Peyer's patch (tissue), 4 donors: ENCODE measurements around the gene PSMG4. TPM values are rescaled to one million over a fixed set of nuclear protein-coding genes. Genes with fewer than 3 reads are reported as not detected.

Experiments used
- DNase-seq, 3 donors: peaks; one replicate each; pipeline ENCODE4 v3.0.0-alpha.2; 2017 to 2019
- H3K27ac ChIP-seq, 4 donors: fragments of 200-600 bp; sonication (generic); one replicate each; pipeline ENCODE4 v1.5.1; 2016 to 2019
- H3K27me3 ChIP-seq, 2 donors: fragments of 200-600 bp; sonication (generic); one replicate each; pipeline ENCODE4 v1.5.1; 2019
- H3K36me3 ChIP-seq, 3 donors: fragments of 200-600 bp; sonication (generic); one replicate each; pipeline ENCODE4 v1.5.1; 2016 to 2019
- H3K4me1 ChIP-seq, 4 donors: fragments of 200-600 bp; sonication (generic); one replicate each; pipeline ENCODE4 v1.5.1; 2016 to 2019
- H3K4me3 ChIP-seq, 4 donors: fragments of 200-600 bp; sonication (generic); 1 replicate in 3 of 4; 2 replicates in 1 of 4; pipeline ENCODE4 v1.5.1; 2016 to 2019; ENCODE audit warnings: mild to moderate bottlenecking in 1 of 4
- H3K9me3 ChIP-seq, 4 donors: fragments of 200-600 bp; sonication (generic); one replicate each; pipeline ENCODE4 v1.5.1; 2016 to 2019; ENCODE audit warnings: mild to moderate bottlenecking in 1 of 4
- POLR2A ChIP-seq, 2 donors: fragments of 450-650 bp; IDR thresholded peaks; one replicate each; pipeline ENCODE4 v1.5.1; 2017; ENCODE audit warnings: antibody characterized with exemption in 2 of 2, mild to moderate bottlenecking in 2 of 2, moderate library complexity in 2 of 2
- total RNA-seq, 4 donors: library from RNA; depleted of rRNA; stranded (reverse); fragments of >200 nt; gene quantifications; one replicate each; pipeline ENCODE4 v1.1.0, GENCODE V29; 2016
- TF ChIP-seq, protein P1 (sequence below), 6 experiments: fragments of 450-650 bp in 4 of 6; fragments of 200-600 bp in 2 of 6; sonication (generic) in 1 of 6; IDR thresholded peaks; one replicate each; pipeline ENCODE4 v1.5.1; 2017 to 2019; ENCODE audit warnings: antibody characterized with exemption in 6 of 6, mild to moderate bottlenecking in 3 of 6, moderate library complexity in 1 of 6

PSMG4 gene
- total RNA-seq, 4 donors from 2014 or later: 6.6 to 16.8 (median 15.9) TPM

DNA sequence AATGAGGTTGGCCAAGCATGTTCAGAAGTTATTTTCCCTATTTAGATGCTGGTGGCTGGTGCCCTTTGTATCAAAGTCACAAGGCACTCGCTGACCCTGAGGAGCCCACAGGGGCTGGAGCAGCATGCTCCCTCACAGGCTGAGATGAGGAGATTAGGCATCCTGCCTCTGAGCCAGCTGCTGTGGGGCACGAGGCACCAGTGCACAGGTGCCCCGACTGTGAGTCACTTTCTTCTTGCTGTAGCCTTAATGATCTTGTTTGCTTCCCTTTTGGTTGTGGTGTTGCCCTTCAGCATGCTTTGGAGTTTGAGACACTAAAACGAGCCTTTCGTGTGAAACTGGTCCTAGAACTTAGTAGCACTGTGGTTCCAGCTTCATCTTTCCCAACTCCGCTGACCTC, 4.3 kb downstream of the PSMG4 start:
- TF ChIP-seq, protein P1, sequence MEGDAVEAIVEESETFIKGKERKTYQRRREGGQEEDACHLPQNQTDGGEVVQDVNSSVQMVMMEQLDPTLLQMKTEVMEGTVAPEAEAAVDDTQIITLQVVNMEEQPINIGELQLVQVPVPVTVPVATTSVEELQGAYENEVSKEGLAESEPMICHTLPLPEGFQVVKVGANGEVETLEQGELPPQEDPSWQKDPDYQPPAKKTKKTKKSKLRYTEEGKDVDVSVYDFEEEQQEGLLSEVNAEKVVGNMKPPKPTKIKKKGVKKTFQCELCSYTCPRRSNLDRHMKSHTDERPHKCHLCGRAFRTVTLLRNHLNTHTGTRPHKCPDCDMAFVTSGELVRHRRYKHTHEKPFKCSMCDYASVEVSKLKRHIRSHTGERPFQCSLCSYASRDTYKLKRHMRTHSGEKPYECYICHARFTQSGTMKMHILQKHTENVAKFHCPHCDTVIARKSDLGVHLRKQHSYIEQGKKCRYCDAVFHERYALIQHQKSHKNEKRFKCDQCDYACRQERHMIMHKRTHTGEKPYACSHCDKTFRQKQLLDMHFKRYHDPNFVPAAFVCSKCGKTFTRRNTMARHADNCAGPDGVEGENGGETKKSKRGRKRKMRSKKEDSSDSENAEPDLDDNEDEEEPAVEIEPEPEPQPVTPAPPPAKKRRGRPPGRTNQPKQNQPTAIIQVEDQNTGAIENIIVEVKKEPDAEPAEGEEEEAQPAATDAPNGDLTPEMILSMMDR (IDR thresholded peaks at IDR 0.05): no peak
- TF ChIP-seq POLR2A (IDR thresholded peaks at IDR 0.05): no peak
- no peak for DNase-seq
- peaks cover 0 to 25% (median 6%) of the 10 kb centered on the region in 4 donors for H3K4me1 ChIP-seq
- no peak overlapping the region for H3K27ac ChIP-seq
- H3K4me3 ChIP-seq: no peak overlapping the region
- peaks cover 0 to 13% (median 0%) of the 10 kb centered on the region in 3 donors for H3K36me3 ChIP-seq
- no peaks in the 10 kb centered on the region for H3K9me3 ChIP-seq
- no peaks in the 10 kb centered on the region for H3K27me3 ChIP-seq

DNA sequence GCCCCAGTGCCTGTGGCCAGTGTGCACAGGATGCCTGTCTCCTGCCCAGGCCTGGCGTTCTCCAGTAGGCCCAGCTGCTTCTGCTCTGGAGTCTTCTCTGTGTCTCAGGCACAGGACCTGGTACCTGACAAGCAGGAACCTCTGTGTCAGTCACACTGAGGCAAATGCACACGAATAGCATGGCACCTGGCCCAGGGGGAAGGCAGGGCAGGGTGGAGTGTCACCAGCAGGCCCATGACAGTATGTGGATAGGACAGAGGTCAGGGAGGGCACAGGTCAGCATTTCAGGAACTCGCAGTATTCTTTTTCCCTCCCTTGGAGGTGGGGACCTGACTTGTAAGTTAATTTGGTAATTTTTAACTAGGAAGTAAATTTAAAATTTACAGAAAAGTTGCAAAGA, 5.6 kb downstream of the PSMG4 start:
- peaks cover 0 to 24% (median 0%) of the 10 kb centered on the region in 3 donors for H3K36me3 ChIP-seq
- TF ChIP-seq, protein P1 (IDR thresholded peaks at IDR 0.05): no peak
- TF ChIP-seq POLR2A (IDR thresholded peaks at IDR 0.05): no peak
- no peak overlapping the region for H3K27ac ChIP-seq
- H3K27me3 ChIP-seq: no peaks in the 10 kb centered on the region
- no peak overlapping the region for H3K4me3 ChIP-seq
- H3K9me3 ChIP-seq: no peaks in the 10 kb centered on the region
- H3K4me1 ChIP-seq: peaks cover 0 to 25% (median 6%) of the 10 kb centered on the region in 4 donors
- peak in 1 of 3 donors; percentile 46 for DNase-seq

DNA sequence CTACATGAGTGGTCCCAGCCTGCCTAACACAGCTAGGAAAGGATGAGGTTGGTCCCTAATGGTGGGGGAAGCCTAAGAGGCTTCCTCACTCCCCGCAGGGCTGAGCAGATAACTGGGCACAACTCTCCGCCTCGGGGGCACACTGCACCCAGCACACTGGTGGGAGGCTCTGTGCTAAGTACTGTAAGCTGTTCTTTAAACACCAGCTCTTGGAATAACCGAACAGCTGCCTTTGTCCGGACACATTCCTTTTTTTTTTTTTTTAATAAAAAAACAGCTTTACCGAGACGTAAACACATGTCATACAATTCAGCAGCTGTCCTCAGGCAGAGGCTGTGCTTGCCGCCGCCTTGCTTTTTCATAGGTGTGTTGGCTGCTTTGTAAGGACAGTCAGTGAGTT, 6.9 kb downstream of the PSMG4 start:
- Histone ChIP-seq H3K27ac (no peak overlapping the region), H3K4me3 (no peak overlapping the region), H3K27me3 (no peaks in the 10 kb centered on the region), H3K9me3 (no peaks in the 10 kb centered on the region), H3K4me1 (peaks cover 0 to 13% (median under 1%) of the 10 kb centered on the region in 4 donors), H3K36me3 (peaks cover 0 to 34% (median 0%) of the 10 kb centered on the region in 3 donors)
- peak in 1 of 3 donors; percentile 40 for DNase-seq
- no peak for TF ChIP-seq POLR2A (IDR thresholded peaks at IDR 0.05)
- TF ChIP-seq, protein P1 (IDR thresholded peaks at IDR 0.05): no peak

DNA sequence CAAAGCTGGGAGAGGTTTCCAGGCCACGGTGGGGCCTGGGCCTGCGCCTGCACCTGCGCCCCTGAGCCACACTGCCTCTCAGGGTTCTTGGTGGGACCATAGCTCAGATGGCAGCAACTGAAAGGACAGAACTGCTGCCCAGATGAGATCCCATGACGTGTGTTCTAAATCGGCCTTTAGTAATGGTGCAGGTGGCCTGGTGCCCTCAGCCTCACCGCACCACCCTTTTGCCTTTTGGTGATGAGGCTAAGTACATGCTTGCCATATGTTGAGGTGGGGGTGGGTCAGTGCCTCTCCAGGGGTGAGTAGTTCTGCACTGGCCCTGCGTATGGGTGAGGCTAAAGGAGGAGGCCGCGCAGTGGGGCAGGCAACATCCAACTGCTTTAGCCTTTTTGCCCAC, 7.4 kb downstream of the PSMG4 start:
- Histone ChIP-seq H3K4me3 (no peak overlapping the region), H3K4me1 (peaks cover 0 to 13% (median 0%) of the 10 kb centered on the region in 4 donors), H3K36me3 (peaks cover 0 to 36% (median 0%) of the 10 kb centered on the region in 3 donors), H3K27ac (no peak overlapping the region), H3K9me3 (no peaks in the 10 kb centered on the region), H3K27me3 (no peaks in the 10 kb centered on the region)
- TF ChIP-seq, protein P1 (IDR thresholded peaks at IDR 0.05): no peak
- TF ChIP-seq POLR2A (IDR thresholded peaks at IDR 0.05): no peak
- DNase-seq: peak in 1 of 3 donors; percentile 43

DNA sequence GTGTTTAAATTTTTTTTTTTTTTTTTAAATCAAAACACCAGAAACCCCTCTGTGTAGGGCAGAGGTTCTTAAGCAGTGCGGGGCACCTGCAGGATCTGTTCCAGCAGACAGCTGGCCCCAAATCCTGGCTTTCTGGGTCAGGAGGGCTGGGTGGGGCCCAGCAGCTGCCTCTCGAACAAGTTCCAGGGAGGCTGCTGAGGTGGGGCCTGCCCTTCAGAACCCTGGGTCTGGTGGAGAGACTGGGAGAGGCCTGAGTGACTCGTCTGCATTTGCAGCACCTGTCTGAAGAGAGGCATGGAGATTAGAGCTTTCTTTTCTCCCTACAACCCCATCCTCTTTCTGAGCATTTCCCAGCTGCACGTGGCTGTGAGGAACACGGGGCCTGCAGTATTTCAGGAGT, 8.4 kb downstream of the PSMG4 start:
- no peaks in the 10 kb centered on the region for H3K27me3 ChIP-seq
- H3K4me1 ChIP-seq: peaks cover 0 to 13% (median 0%) of the 10 kb centered on the region in 4 donors
- no peak overlapping the region for H3K4me3 ChIP-seq
- TF ChIP-seq POLR2A (IDR thresholded peaks at IDR 0.05): no peak
- TF ChIP-seq, protein P1 (IDR thresholded peaks at IDR 0.05): no peak
- no peak overlapping the region for H3K27ac ChIP-seq
- no peak for DNase-seq
- H3K9me3 ChIP-seq: no peaks in the 10 kb centered on the region
- H3K36me3 ChIP-seq: peaks cover 0 to 45% (median 0%) of the 10 kb centered on the region in 3 donors

DNA sequence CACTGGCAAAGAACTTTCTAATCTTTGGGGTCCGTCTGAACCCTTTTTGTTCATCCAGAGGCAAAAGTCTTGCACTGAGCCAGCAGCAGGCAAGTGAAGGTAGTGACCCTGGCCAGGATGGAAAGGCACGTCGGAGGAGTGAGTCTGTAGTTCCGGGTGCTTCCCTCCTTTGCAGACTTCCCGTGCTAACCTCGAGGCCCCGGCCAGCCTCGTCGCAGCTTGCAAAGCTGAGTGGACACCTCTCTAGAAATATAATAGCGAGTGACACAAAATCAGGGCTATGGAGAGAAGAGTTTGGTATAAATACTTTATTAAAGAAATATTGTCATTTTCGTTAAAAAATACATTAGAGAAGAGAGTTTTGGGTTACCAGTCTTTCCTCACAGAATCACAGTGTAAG, 9.9 kb downstream of the PSMG4 start:
- H3K4me3 ChIP-seq: no peak overlapping the region
- DNase-seq: no peak
- H3K36me3 ChIP-seq: peaks cover 0 to 57% (median 0%) of the 10 kb centered on the region in 3 donors
- no peak overlapping the region for H3K27ac ChIP-seq
- H3K9me3 ChIP-seq: no peaks in the 10 kb centered on the region
- peaks cover 0 to 13% (median 0%) of the 10 kb centered on the region in 4 donors for H3K4me1 ChIP-seq
- H3K27me3 ChIP-seq: no peaks in the 10 kb centered on the region
- TF ChIP-seq POLR2A (IDR thresholded peaks at IDR 0.05): no peak
- TF ChIP-seq, protein P1 (IDR thresholded peaks at IDR 0.05): no peak
